ENCODE results near the gene GASK1B.

The GASK1B gene

DNA sequence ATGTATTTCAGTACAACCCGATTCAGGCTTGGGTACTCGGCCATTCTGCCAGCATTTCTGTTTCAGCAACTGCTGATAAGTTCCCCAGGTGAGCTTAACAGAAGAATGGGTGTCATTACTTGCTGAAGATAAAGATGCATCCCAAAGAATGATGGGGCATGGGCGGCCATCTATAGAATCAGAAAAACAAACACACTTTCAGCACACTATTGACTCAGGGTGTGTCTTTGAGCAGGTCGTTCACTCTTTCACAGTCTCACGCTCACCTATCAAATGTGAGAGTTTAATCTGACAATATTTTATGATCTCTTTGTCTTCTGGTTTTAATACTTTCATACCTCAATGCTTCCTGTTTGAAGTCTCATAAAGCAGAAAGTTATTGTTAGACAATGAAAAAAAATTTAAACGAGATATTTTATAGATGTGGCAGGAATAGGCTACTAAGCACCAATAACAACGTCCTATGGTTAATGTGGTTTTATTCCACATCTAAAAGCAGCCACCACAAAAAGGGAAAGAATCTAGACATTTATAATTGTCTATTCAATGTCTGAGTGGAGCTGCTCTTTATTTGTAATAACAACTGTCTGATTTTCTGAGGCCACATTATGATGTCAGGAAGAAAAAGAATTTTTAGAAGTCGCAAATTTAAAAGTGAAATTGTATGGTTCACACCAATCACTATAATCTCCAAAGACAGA, 17.0 kb downstream of the GASK1B start:
- Histone ChIP-seq H3K9me3 (ENCODE audit: control insufficient read depth, low read length) (no peaks in the 10 kb centered on the region), H3K36me3 (ENCODE audit: control insufficient read depth, insufficient read depth, low read length) (no peaks in the 10 kb centered on the region), H3K27ac (ENCODE audit: insufficient read depth, low read length, poor library complexity, severe bottlenecking) (no peak overlapping the region), H3K4me1 (ENCODE audit: control insufficient read depth, insufficient read depth, low read length, poor library complexity, severe bottlenecking) (no peaks in the 10 kb centered on the region), H3K27me3 (replicated peaks; ENCODE audit: control insufficient read depth, insufficient read depth, low read length, poor library complexity, severe bottlenecking) (no peaks in the 10 kb centered on the region), H3K4me3 (ENCODE audit: insufficient read depth, low read depth, low read length, poor library complexity, severe bottlenecking) (no peak overlapping the region)
- DNase-seq: no peak

DNA sequence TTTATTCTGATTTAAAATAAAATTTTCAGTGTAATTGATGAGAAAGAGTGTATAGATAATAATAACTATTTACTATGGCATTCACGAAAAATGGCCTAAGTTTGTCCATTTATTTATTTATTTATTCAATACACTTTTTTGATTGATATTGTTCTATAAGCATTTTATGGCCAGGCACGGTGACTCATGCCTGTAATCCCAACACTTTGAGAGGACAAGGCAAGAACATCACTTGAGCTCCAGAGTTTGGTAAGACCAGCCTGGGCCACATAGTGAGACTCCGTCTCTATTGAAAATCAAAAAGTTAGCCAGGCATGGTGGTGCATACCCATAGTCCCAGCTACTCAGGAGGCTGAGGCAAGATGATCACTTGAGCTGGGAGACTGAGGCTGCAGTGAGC, 25.7 kb downstream of the GASK1B start:
- Histone ChIP-seq H3K4me1 (ENCODE audit: control insufficient read depth, insufficient read depth, low read length, poor library complexity, severe bottlenecking) (no peaks in the 10 kb centered on the region), H3K4me3 (ENCODE audit: insufficient read depth, low read depth, low read length, poor library complexity, severe bottlenecking) (no peak overlapping the region), H3K36me3 (ENCODE audit: control insufficient read depth, insufficient read depth, low read length) (no peaks in the 10 kb centered on the region), H3K9me3 (ENCODE audit: control insufficient read depth, low read length) (no peaks in the 10 kb centered on the region), H3K27me3 (replicated peaks; ENCODE audit: control insufficient read depth, insufficient read depth, low read length, poor library complexity, severe bottlenecking) (no peaks in the 10 kb centered on the region), H3K27ac (ENCODE audit: insufficient read depth, low read length, poor library complexity, severe bottlenecking) (no peak overlapping the region)
- DNase-seq: no peak

DNA sequence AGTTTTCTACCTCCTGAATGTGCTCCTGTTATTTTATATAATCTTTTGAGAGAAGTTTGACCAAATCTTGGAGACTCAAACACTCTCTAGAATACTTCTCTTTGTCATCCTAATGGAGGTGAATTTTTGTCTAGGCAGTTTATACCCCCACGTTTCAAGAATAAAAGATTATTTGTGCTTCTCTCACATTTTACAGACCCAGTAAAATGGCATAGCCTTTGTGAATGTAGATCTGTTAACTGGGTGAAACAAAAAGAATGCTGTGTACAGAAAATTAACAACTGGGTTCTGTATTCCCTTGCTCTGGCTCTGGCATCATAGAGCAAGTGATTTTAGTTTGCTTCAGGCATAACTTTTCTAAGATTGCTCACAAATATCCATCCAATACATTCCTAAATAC, 26.1 kb downstream of the GASK1B start:
- Histone ChIP-seq H3K27ac (ENCODE audit: insufficient read depth, low read length, poor library complexity, severe bottlenecking) (no peak overlapping the region), H3K4me3 (ENCODE audit: insufficient read depth, low read depth, low read length, poor library complexity, severe bottlenecking) (no peak overlapping the region), H3K36me3 (ENCODE audit: control insufficient read depth, insufficient read depth, low read length) (no peaks in the 10 kb centered on the region), H3K27me3 (replicated peaks; ENCODE audit: control insufficient read depth, insufficient read depth, low read length, poor library complexity, severe bottlenecking) (no peaks in the 10 kb centered on the region), H3K9me3 (ENCODE audit: control insufficient read depth, low read length) (no peaks in the 10 kb centered on the region), H3K4me1 (ENCODE audit: control insufficient read depth, insufficient read depth, low read length, poor library complexity, severe bottlenecking) (no peaks in the 10 kb centered on the region)
- no peak for DNase-seq

DNA sequence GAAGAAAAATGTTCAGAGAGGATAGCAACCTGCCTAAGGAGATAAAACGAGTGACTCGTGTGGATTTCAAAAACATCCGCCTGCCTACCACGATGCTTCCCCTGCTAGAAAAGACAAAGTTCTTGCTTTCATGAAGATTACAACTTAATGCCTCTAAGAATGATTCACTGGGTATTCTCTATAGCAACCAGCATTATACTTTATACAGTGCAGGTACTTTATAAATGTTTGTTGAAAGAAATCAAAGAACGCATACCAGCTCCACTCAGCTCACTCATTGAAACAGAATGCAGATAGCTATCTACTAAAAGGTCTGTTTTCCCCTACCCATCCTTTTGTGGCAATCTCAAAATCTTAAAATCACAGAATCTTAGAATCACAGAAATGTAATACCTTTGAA, 33.7 kb downstream of the GASK1B start:
- no peaks in the 10 kb centered on the region for H3K4me1 ChIP-seq (ENCODE audit: control insufficient read depth, insufficient read depth, low read length, poor library complexity, severe bottlenecking)
- DNase-seq: no peak
- no peaks in the 10 kb centered on the region for H3K9me3 ChIP-seq (ENCODE audit: control insufficient read depth, low read length)
- H3K27ac ChIP-seq (ENCODE audit: insufficient read depth, low read length, poor library complexity, severe bottlenecking): no peak overlapping the region
- no peaks in the 10 kb centered on the region for H3K27me3 ChIP-seq (replicated peaks; ENCODE audit: control insufficient read depth, insufficient read depth, low read length, poor library complexity, severe bottlenecking)
- no peaks in the 10 kb centered on the region for H3K36me3 ChIP-seq (ENCODE audit: control insufficient read depth, insufficient read depth, low read length)
- no peak overlapping the region for H3K4me3 ChIP-seq (ENCODE audit: insufficient read depth, low read depth, low read length, poor library complexity, severe bottlenecking)

DNA sequence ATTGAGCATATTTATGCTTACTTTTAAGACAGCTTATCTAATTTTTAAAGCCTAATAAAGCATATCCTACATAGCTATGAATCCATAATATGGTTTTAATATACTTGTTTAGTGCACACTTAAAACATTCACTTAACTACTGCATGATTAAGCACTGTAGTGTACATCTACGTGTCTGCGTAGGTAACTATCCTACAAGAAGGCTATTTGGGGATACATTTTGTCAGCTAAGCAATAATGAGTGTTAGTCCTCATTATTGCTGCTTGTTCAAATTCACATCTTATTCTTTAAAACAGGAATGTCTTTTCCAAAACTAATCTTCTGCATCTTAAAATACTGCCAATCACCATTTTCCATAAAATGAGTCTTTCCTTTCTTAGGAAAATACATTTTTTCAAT, 38.6 kb downstream of the GASK1B start:
- no peaks in the 10 kb centered on the region for H3K9me3 ChIP-seq (ENCODE audit: control insufficient read depth, low read length)
- no peak overlapping the region for H3K27ac ChIP-seq (ENCODE audit: insufficient read depth, low read length, poor library complexity, severe bottlenecking)
- no peaks in the 10 kb centered on the region for H3K27me3 ChIP-seq (replicated peaks; ENCODE audit: control insufficient read depth, insufficient read depth, low read length, poor library complexity, severe bottlenecking)
- no peaks in the 10 kb centered on the region for H3K36me3 ChIP-seq (ENCODE audit: control insufficient read depth, insufficient read depth, low read length)
- H3K4me1 ChIP-seq (ENCODE audit: control insufficient read depth, insufficient read depth, low read length, poor library complexity, severe bottlenecking): no peaks in the 10 kb centered on the region
- DNase-seq: no peak
- H3K4me3 ChIP-seq (ENCODE audit: insufficient read depth, low read depth, low read length, poor library complexity, severe bottlenecking): no peak overlapping the region

DNA sequence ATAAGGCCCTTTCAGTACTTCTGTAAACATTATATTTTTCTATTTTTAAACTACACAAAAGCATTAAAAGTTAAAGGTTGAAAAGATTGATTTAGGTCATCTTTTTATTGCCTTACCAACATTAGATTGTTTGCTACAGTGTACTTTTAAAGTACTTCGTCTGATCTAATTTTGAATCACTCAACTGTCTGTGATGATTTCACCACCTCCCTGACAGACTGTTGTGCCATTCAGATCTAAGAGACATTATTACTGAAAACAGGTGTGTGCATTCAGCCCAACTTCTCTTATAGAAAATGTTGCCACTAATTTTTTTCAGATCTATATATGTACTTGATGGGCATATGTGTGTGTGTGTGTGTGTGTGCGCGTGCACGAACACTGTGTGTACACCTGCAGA, 39.3 kb downstream of the GASK1B start:
- no peak overlapping the region for H3K4me3 ChIP-seq (ENCODE audit: insufficient read depth, low read depth, low read length, poor library complexity, severe bottlenecking)
- H3K9me3 ChIP-seq (ENCODE audit: control insufficient read depth, low read length): no peaks in the 10 kb centered on the region
- H3K27me3 ChIP-seq (replicated peaks; ENCODE audit: control insufficient read depth, insufficient read depth, low read length, poor library complexity, severe bottlenecking): no peaks in the 10 kb centered on the region

DNA sequence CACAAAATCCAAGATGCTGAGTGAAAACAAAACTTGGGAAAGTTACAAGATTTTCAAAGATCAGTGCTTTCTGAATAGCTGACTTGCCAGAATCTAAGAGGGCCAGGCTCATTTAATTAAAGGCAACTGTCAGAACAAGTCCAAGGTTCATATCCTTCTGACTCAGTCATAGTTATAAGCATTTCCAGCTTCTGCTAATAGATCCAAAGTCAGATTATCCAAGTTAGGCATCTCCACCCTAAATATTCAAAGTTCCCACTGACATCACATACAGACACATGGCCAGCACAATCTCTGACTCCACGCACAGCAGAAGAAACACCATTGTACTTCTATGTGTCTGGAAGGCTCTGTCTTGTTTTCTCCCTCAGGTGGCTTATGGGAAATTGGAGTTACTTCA, 41.8 kb downstream of the GASK1B start:
- Histone ChIP-seq H3K4me1 (ENCODE audit: control insufficient read depth, insufficient read depth, low read length, poor library complexity, severe bottlenecking) (no peaks in the 10 kb centered on the region), H3K36me3 (ENCODE audit: control insufficient read depth, insufficient read depth, low read length) (no peaks in the 10 kb centered on the region), H3K9me3 (ENCODE audit: control insufficient read depth, low read length) (no peaks in the 10 kb centered on the region), H3K27ac (ENCODE audit: insufficient read depth, low read length, poor library complexity, severe bottlenecking) (no peak overlapping the region), H3K4me3 (ENCODE audit: insufficient read depth, low read depth, low read length, poor library complexity, severe bottlenecking) (no peak overlapping the region), H3K27me3 (replicated peaks; ENCODE audit: control insufficient read depth, insufficient read depth, low read length, poor library complexity, severe bottlenecking) (no peaks in the 10 kb centered on the region)
- no peak for DNase-seq

More for the DNA sequence above, 39.3 kb downstream of the GASK1B start:
- Histone ChIP-seq H3K36me3 (ENCODE audit: control insufficient read depth, insufficient read depth, low read length) (no peaks in the 10 kb centered on the region), H3K27ac (ENCODE audit: insufficient read depth, low read length, poor library complexity, severe bottlenecking) (no peak overlapping the region), H3K4me1 (ENCODE audit: control insufficient read depth, insufficient read depth, low read length, poor library complexity, severe bottlenecking) (no peaks in the 10 kb centered on the region)
- DNase-seq: no peak

DNA sequence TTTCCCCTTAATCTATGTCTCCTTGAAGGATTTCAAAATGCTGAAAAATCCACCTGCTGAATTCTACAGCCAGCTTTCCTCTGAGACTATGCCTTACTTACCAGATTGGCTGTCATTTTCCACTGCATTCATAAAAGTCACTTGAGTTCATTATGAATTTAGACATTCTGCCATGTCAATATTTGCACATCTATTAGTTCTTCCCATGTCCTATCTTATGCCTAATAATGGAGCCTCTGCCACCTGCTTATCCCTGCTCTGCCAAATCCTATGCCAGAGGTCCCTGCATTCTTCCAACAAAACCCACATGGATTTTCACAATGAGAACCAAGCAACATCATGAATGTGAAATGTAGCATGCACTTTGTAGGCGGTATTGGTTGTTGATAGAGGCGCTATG, 42.6 kb downstream of the GASK1B start:
- no peaks in the 10 kb centered on the region for H3K36me3 ChIP-seq (ENCODE audit: control insufficient read depth, insufficient read depth, low read length)
- H3K9me3 ChIP-seq (ENCODE audit: control insufficient read depth, low read length): no peaks in the 10 kb centered on the region
- no peak overlapping the region for H3K4me3 ChIP-seq (ENCODE audit: insufficient read depth, low read depth, low read length, poor library complexity, severe bottlenecking)
- no peaks in the 10 kb centered on the region for H3K27me3 ChIP-seq (replicated peaks; ENCODE audit: control insufficient read depth, insufficient read depth, low read length, poor library complexity, severe bottlenecking)
- no peak for DNase-seq
- H3K4me1 ChIP-seq (ENCODE audit: control insufficient read depth, insufficient read depth, low read length, poor library complexity, severe bottlenecking): no peaks in the 10 kb centered on the region
- H3K27ac ChIP-seq (ENCODE audit: insufficient read depth, low read length, poor library complexity, severe bottlenecking): no peak overlapping the region

DNA sequence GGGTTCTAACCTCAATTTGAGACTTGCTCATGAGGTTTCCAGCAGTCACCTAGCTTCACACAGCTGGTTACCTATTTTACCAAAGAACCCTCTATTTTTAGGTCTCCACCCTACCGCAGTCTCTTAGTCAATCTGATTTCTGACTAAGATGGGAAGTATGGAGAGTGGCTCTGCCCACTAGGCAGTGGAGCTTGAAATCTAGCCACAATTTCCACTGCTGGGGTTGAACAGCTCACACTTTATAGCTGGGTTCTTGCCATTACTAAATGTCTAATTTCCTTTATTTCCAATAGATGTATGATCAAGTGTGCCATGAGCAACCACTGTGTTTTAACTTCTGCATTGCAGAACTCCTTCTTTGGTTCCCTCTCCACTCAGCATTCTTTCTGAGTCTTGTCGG, 43.1 kb downstream of the GASK1B start:
- Histone ChIP-seq H3K4me1 (ENCODE audit: control insufficient read depth, insufficient read depth, low read length, poor library complexity, severe bottlenecking) (no peaks in the 10 kb centered on the region), H3K9me3 (ENCODE audit: control insufficient read depth, low read length) (no peaks in the 10 kb centered on the region), H3K36me3 (ENCODE audit: control insufficient read depth, insufficient read depth, low read length) (no peaks in the 10 kb centered on the region), H3K27me3 (replicated peaks; ENCODE audit: control insufficient read depth, insufficient read depth, low read length, poor library complexity, severe bottlenecking) (no peaks in the 10 kb centered on the region), H3K4me3 (ENCODE audit: insufficient read depth, low read depth, low read length, poor library complexity, severe bottlenecking) (no peak overlapping the region), H3K27ac (ENCODE audit: insufficient read depth, low read length, poor library complexity, severe bottlenecking) (no peak overlapping the region)
- DNase-seq: no peak

DNA sequence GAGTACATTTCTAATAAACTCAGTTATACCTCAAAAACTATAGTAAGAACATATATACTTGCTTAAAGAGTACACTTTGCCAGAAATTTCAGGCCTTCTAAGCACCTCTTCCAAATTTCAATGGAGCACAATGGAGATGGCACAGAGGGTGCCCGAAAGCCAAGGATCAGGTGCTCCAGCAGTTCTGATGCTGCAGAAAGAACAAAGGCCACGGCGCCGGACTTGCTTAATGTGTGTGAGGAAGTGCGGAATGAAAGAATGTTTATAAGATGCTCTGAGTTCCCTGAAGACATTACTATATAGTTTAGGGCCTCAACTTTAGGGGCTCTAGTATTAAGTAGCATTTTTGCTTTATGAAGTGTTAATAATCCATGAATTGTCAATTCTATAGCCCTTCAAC, 44.3 kb downstream of the GASK1B start:
- H3K27me3 ChIP-seq (replicated peaks; ENCODE audit: control insufficient read depth, insufficient read depth, low read length, poor library complexity, severe bottlenecking): no peaks in the 10 kb centered on the region
- H3K36me3 ChIP-seq (ENCODE audit: control insufficient read depth, insufficient read depth, low read length): no peaks in the 10 kb centered on the region
- no peak overlapping the region for H3K27ac ChIP-seq (ENCODE audit: insufficient read depth, low read length, poor library complexity, severe bottlenecking)
- H3K9me3 ChIP-seq (ENCODE audit: control insufficient read depth, low read length): no peaks in the 10 kb centered on the region
- H3K4me3 ChIP-seq (ENCODE audit: insufficient read depth, low read depth, low read length, poor library complexity, severe bottlenecking): no peak overlapping the region
- H3K4me1 ChIP-seq (ENCODE audit: control insufficient read depth, insufficient read depth, low read length, poor library complexity, severe bottlenecking): no peaks in the 10 kb centered on the region
- DNase-seq: no peak

Data from effector memory CD4-positive, alpha-beta T cell (primary cell).